Transverse colon (tissue), 3 donors: ENCODE results near the gene XRCC6.

ENCODE experiments used
- CTCF ChIP-seq, 5 experiments: fragments of 200-600 bp in 3 of 5; fragments of 450-650 bp in 2 of 5; sonication (generic) in 3 of 5; IDR thresholded peaks; 1 replicate in 2 of 5; 2 replicates in 3 of 5; pipeline ENCODE4 v1.5.1; 2016 to 2017; ENCODE audit warnings: antibody characterized with exemption in 5 of 5, inconsistent platforms in 3 of 5, mild to moderate bottlenecking in 2 of 5, moderate library complexity in 1 of 5
- EP300 ChIP-seq: sonication (generic); formaldehyde crosslinking; IDR thresholded peaks from one replicate; pipeline ENCODE4 v1.6.1; 2017; ENCODE audit warnings: antibody characterized with exemption, low read depth
- POLR2A ChIP-seq: fragments of 450-650 bp; IDR thresholded peaks from one replicate; pipeline ENCODE4 v1.6.1; 2016; ENCODE audit warnings: antibody characterized with exemption, mild to moderate bottlenecking, moderate library complexity

- TF ChIP-seq POLR2A (no peak), CTCF (IDR thresholded peaks at IDR 0.05) (no peak), EP300 (no peak)
These were observed 25.4 kb upstream of the XRCC6 start for GRCh38 chr22:41595703-41596102.
